ENCODE data around the gene RIBC1. TPM values are rescaled to one million over a fixed set of nuclear protein-coding genes. Genes with fewer than 3 reads are reported as not detected.
"Not testable (repeated sequence)": the region's sequence is repeated elsewhere in the genome, so short reads cannot be mapped to it uniquely, and the experiment has no call there.

RIBC1 gene
- total RNA-seq, 1 experiment from 2014 or later: 0.89 TPM

GRCh38 chrX:53383376-53384076 is 39.1 kb upstream of the RIBC1 start:
- Histone ChIP-seq H3K4me3 (ENCODE audit: low read length) (no peak overlapping the region), H3K4me2 (ENCODE audit: low read depth, low read length, poor library complexity, severe bottlenecking) (no peak overlapping the region), H3K9me3 (ENCODE audit: low read length) (no peaks in the 10 kb centered on the region), H4K20me1 (ENCODE audit: insufficient read depth, low read depth, low read length) (no peaks in the 10 kb centered on the region), H3K36me3 (ENCODE audit: insufficient read depth, low read length) (no peaks in the 10 kb centered on the region; the same call in 1 of the 2 replicates), H3K4me1 (ENCODE audit: low read length) (no peaks in the 10 kb centered on the region), H3K79me2 (ENCODE audit: low read length) (no peaks in the 10 kb centered on the region), H3K27me3 (ENCODE audit: low read length) (no peaks in the 10 kb centered on the region), H3K9me2 (replicated peaks; ENCODE audit: insufficient read depth, low read length) (no peaks in the 10 kb centered on the region), H3K9ac (ENCODE audit: low read length) (no peak overlapping the region), H3K27ac (ENCODE audit: low read length) (no peak overlapping the region), H2AFZ (ENCODE audit: low read length) (no peak overlapping the region)
- no peak for DNase-seq

- H3K9me3 ChIP-seq (ENCODE audit: low read length): no peaks in the 10 kb centered on the region
- no peak overlapping the region for H3K27ac ChIP-seq (ENCODE audit: low read length)
- H3K4me3 ChIP-seq (ENCODE audit: low read length): no peak overlapping the region
- no peak overlapping the region for H2AFZ ChIP-seq (ENCODE audit: low read length)
- H4K20me1 ChIP-seq (ENCODE audit: insufficient read depth, low read depth, low read length): no peaks in the 10 kb centered on the region
- H3K9ac ChIP-seq (ENCODE audit: low read length): no peak overlapping the region
- peaks cover 13% of the 10 kb centered on the region; the same call in 1 of the 2 replicates for H3K36me3 ChIP-seq (ENCODE audit: insufficient read depth, low read length)
- H3K79me2 ChIP-seq (ENCODE audit: low read length): no peaks in the 10 kb centered on the region
- H3K9me2 ChIP-seq (replicated peaks; ENCODE audit: insufficient read depth, low read length): no peaks in the 10 kb centered on the region
- H3K4me2 ChIP-seq (ENCODE audit: low read depth, low read length, poor library complexity, severe bottlenecking): no peak overlapping the region
- DNase-seq: no peak
- H3K4me1 ChIP-seq (ENCODE audit: low read length): no peaks in the 10 kb centered on the region
- no peaks in the 10 kb centered on the region for H3K27me3 ChIP-seq (ENCODE audit: low read length)
Measured at GRCh38 chrX:53395605-53396298, 26.9 kb upstream of the RIBC1 start.

- H3K4me2 ChIP-seq (ENCODE audit: low read depth, low read length, poor library complexity, severe bottlenecking): no peak overlapping the region
- no peak for DNase-seq
- H3K79me2 ChIP-seq (ENCODE audit: low read length): no peaks in the 10 kb centered on the region
- no peaks in the 10 kb centered on the region for H3K9me2 ChIP-seq (replicated peaks; ENCODE audit: insufficient read depth, low read length)
- no peak overlapping the region for H3K4me3 ChIP-seq (ENCODE audit: low read length)
- no peaks in the 10 kb centered on the region for H3K27me3 ChIP-seq (ENCODE audit: low read length)
- H3K4me1 ChIP-seq (ENCODE audit: low read length): no peaks in the 10 kb centered on the region
- H3K9me3 ChIP-seq (ENCODE audit: low read length): no peaks in the 10 kb centered on the region
- H2AFZ ChIP-seq (ENCODE audit: low read length): no peak overlapping the region
- no peak overlapping the region for H3K27ac ChIP-seq (ENCODE audit: low read length)
- no peaks in the 10 kb centered on the region for H4K20me1 ChIP-seq (ENCODE audit: insufficient read depth, low read depth, low read length)
- H3K36me3 ChIP-seq (ENCODE audit: insufficient read depth, low read length): peaks cover 24% of the 10 kb centered on the region; the same call in 1 of the 2 replicates
- H3K9ac ChIP-seq (ENCODE audit: low read length): no peak overlapping the region
Measured at GRCh38 chrX:53398216-53398615, 24.5 kb upstream of the RIBC1 start.

DNA sequence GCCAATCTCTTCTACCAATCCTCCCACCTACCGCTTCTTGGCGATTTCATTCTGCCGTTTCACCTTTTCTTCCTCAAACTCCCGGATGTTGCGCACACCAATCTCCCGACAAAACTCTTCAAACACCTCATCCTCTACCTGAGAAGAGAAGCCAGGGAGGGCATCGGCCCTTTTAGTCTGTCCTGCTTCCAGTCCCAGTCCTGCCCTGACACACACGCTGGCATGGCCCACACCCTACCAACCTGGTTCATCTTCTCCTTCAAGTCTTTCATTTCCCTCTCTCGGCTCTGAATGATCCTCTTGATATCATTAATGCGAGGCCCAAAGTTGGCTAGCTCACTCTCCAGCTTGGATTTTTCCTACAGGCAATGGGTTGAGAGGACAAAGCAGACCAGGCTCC is 19.1 kb upstream of the RIBC1 start:
- H2AFZ ChIP-seq (ENCODE audit: low read length): no peak overlapping the region
- H3K79me2 ChIP-seq (ENCODE audit: low read length): no peaks in the 10 kb centered on the region
- H3K9me3 ChIP-seq (ENCODE audit: low read length): no peaks in the 10 kb centered on the region
- no peak for DNase-seq
- H3K4me1 ChIP-seq (ENCODE audit: low read length): no peaks in the 10 kb centered on the region
- no peak overlapping the region for H3K4me2 ChIP-seq (ENCODE audit: low read depth, low read length, poor library complexity, severe bottlenecking)
- H3K9ac ChIP-seq (ENCODE audit: low read length): no peak overlapping the region
- peaks cover 25% of the 10 kb centered on the region; the same call in 1 of the 2 replicates for H3K36me3 ChIP-seq (ENCODE audit: insufficient read depth, low read length)
- H3K27me3 ChIP-seq (ENCODE audit: low read length): no peaks in the 10 kb centered on the region
- no peak overlapping the region for H3K4me3 ChIP-seq (ENCODE audit: low read length)
- no peaks in the 10 kb centered on the region for H3K9me2 ChIP-seq (replicated peaks; ENCODE audit: insufficient read depth, low read length)
- H3K27ac ChIP-seq (ENCODE audit: low read length): no peak overlapping the region
- no peaks in the 10 kb centered on the region for H4K20me1 ChIP-seq (ENCODE audit: insufficient read depth, low read depth, low read length)

- Histone ChIP-seq H3K4me2 (ENCODE audit: low read depth, low read length, poor library complexity, severe bottlenecking) (no peak overlapping the region), H3K79me2 (ENCODE audit: low read length) (peaks cover 25% of the 10 kb centered on the region), H3K27ac (ENCODE audit: low read length) (no peak overlapping the region), H2AFZ (ENCODE audit: low read length) (no peak overlapping the region), H4K20me1 (ENCODE audit: insufficient read depth, low read depth, low read length) (no peaks in the 10 kb centered on the region), H3K9me2 (replicated peaks; ENCODE audit: insufficient read depth, low read length) (no peaks in the 10 kb centered on the region), H3K36me3 (ENCODE audit: insufficient read depth, low read length) (peaks cover 9% of the 10 kb centered on the region; the same call in 1 of the 2 replicates), H3K4me3 (ENCODE audit: low read length) (no peak overlapping the region), H3K9me3 (ENCODE audit: low read length) (no peaks in the 10 kb centered on the region), H3K27me3 (ENCODE audit: low read length) (no peaks in the 10 kb centered on the region), H3K4me1 (ENCODE audit: low read length) (no peaks in the 10 kb centered on the region), H3K9ac (ENCODE audit: low read length) (no peak overlapping the region)
- peak; percentile 55 for DNase-seq
Measured at GRCh38 chrX:53412446-53412845, 10.2 kb upstream of the RIBC1 start.

DNA sequence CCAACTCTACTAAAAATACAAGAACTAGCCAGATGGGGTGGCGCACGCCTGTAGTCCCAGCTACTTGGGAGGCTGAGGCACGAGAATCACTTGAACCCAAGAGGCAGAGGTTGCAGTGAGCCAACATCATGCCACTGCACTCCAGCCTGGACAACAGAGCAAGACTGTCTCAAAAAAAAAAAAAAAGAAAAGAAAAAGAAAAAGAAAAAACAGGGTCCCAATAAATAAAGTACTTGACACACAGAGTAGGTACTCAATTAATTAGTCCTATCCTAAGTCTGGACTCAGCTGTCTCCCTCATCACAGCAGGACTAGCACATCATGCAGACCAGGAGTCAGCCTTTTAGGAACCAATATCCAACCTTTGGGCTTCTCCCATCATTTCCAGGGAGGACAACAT is 2.3 kb upstream of the RIBC1 start:
- H3K36me3 ChIP-seq (ENCODE audit: insufficient read depth, low read length); H3K9me2 ChIP-seq (replicated peaks; ENCODE audit: insufficient read depth, low read length); H3K9me3 ChIP-seq (ENCODE audit: low read length); DNase-seq; H2AFZ ChIP-seq (ENCODE audit: low read length); H3K27me3 ChIP-seq (ENCODE audit: low read length); H3K27ac ChIP-seq (ENCODE audit: low read length): not testable (repeated sequence)
- Histone ChIP-seq H3K9ac (ENCODE audit: low read length) (peak overlapping the region; percentile 86; the same call in 1 of the 2 replicates), H3K4me3 (ENCODE audit: low read length) (peak overlapping the region; percentile 73), H4K20me1 (ENCODE audit: insufficient read depth, low read depth, low read length) (peaks cover 11% of the 10 kb centered on the region; the same call in 1 of the 2 replicates), H3K4me1 (ENCODE audit: low read length) (peaks cover 16% of the 10 kb centered on the region), H3K79me2 (ENCODE audit: low read length) (peaks cover 56% of the 10 kb centered on the region), H3K4me2 (ENCODE audit: low read depth, low read length, poor library complexity, severe bottlenecking) (peak overlapping the region; percentile 74)

GRCh38 chrX:53421125-53421524 is 1.5 kb upstream of the RIBC1 start:
- no peak for DNase-seq
- Histone ChIP-seq H3K79me2 (ENCODE audit: low read length) (peaks cover 55% of the 10 kb centered on the region), H3K4me1 (ENCODE audit: low read length) (peaks cover 16% of the 10 kb centered on the region), H3K4me3 (ENCODE audit: low read length) (peak overlapping the region; percentile 73), H3K4me2 (ENCODE audit: low read depth, low read length, poor library complexity, severe bottlenecking) (peak overlapping the region; percentile 74), H3K27me3 (ENCODE audit: low read length) (no peaks in the 10 kb centered on the region), H3K9me2 (replicated peaks; ENCODE audit: insufficient read depth, low read length) (no peaks in the 10 kb centered on the region), H3K27ac (ENCODE audit: low read length) (no peak overlapping the region), H3K9me3 (ENCODE audit: low read length) (no peaks in the 10 kb centered on the region), H3K9ac (ENCODE audit: low read length) (peak overlapping the region; percentile 86), H4K20me1 (ENCODE audit: insufficient read depth, low read depth, low read length) (peaks cover 11% of the 10 kb centered on the region; the same call in 1 of the 2 replicates), H3K36me3 (ENCODE audit: insufficient read depth, low read length) (no peaks in the 10 kb centered on the region), H2AFZ (ENCODE audit: low read length) (no peak overlapping the region)

- Histone ChIP-seq H3K9me2 (replicated peaks; ENCODE audit: insufficient read depth, low read length) (no peaks in the 10 kb centered on the region), H3K36me3 (ENCODE audit: insufficient read depth, low read length) (no peaks in the 10 kb centered on the region), H3K9ac (ENCODE audit: low read length) (peak overlapping the region; percentile 86), H3K4me2 (ENCODE audit: low read depth, low read length, poor library complexity, severe bottlenecking) (peak overlapping the region; percentile 74), H4K20me1 (ENCODE audit: insufficient read depth, low read depth, low read length) (peaks cover 11% of the 10 kb centered on the region; the same call in 1 of the 2 replicates), H3K79me2 (ENCODE audit: low read length) (peaks cover 51% of the 10 kb centered on the region), H2AFZ (ENCODE audit: low read length) (no peak overlapping the region), H3K4me3 (ENCODE audit: low read length) (peak overlapping the region; percentile 73), H3K27me3 (ENCODE audit: low read length) (no peaks in the 10 kb centered on the region), H3K9me3 (ENCODE audit: low read length) (no peaks in the 10 kb centered on the region), H3K27ac (ENCODE audit: low read length) (peak overlapping the region; percentile 91), H3K4me1 (ENCODE audit: low read length) (peaks cover 16% of the 10 kb centered on the region)
- DNase-seq: no peak
Measured at GRCh38 chrX:53421772-53422085, 944 bp upstream of the RIBC1 start.
